ENCODE results near the gene SPANXA1.
"Not testable (repeated sequence)": the region's sequence is repeated elsewhere in the genome, so short reads cannot be mapped to it uniquely, and the experiment has no call there.

Gene SPANXA1, protein sequence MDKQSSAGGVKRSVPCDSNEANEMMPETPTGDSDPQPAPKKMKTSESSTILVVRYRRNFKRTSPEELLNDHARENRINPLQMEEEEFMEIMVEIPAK

DNA sequence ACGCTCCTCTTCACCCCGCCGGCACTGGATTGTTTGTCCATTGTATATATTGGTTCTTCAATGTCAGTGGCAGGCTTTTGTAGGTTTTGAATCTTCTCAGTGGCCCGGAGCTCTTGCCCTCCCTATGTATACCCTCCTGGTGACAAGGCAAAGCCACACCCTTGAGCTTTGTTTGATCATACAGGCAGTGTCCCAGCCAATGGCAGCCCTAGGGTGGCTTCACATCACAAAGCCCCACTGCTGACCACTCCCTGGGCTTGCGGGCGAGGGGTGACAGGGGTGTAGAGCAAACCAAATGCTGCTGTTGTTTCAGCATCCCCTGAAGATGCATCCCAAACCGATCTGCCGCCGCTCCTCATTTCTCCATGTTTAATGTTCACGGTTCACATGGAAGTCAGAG is at the start of gene SPANXA1:
Gene SPANXA1 (minus strand): TSS at position 101 of the 400 bp plus-strand sequence. CDS start 60 bp downstream, at position 41.
- H3K9me3 ChIP-seq (ENCODE audit: insufficient read depth, low read depth, low read length); H3K4me3 ChIP-seq (ENCODE audit: low read length); H3K4me1 ChIP-seq (ENCODE audit: insufficient read depth, low read length); H3K27me3 ChIP-seq (ENCODE audit: insufficient read depth, low read length); H3K9ac ChIP-seq (ENCODE audit: low read depth, low read length); H3K27ac ChIP-seq (ENCODE audit: low read length); H3K36me3 ChIP-seq (ENCODE audit: insufficient read depth, low read depth, low read length): not testable (repeated sequence)

DNA sequence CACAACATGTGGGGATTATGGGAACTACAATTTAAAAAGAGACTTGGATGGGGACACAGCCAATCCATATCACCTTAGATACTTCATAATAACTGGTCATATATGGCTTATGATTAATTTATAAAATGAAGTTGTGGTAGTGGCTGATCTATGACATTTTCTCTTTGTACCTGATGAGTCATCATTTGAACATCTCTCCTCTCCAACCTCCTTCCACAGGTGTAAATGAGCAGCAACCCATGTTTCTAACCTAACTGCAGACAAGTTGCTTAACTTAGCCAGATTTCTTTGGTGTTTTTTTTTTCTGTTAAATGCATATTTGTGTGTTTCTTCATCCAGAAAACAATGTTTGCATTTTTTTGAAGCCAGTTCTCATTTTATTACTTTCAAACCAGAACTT is 47.6 kb upstream of the SPANXA1 start:
- Histone ChIP-seq H3K4me1 (ENCODE audit: insufficient read depth, low read length) (no peaks in the 10 kb centered on the region), H3K36me3 (ENCODE audit: insufficient read depth, low read depth, low read length) (no peaks in the 10 kb centered on the region), H3K27me3 (ENCODE audit: insufficient read depth, low read length) (no peaks in the 10 kb centered on the region), H3K9me3 (ENCODE audit: insufficient read depth, low read depth, low read length) (no peaks in the 10 kb centered on the region), H3K27ac (ENCODE audit: low read length) (no peak overlapping the region), H3K4me3 (ENCODE audit: low read length) (no peak overlapping the region), H3K9ac (ENCODE audit: low read depth, low read length) (no peak overlapping the region)

DNA sequence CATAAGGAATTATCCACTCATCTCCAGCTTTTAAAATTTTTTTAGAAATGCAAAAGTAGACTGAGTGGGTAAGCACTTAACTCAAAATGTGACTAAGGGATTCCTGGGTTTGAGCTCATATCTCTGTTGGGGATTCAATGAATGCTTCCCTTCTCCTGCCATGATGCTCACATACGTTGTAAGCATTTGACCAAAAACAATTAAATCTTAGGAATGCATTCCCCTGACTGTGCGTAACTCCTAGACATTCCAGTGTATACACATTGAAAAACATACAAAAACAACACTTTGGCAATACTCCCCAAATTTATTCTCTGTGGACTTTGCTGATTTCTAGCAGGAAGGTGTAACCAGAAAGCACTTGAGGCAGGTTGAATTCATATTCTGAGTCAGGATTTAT is 34.8 kb upstream of the SPANXA1 start:
- no peaks in the 10 kb centered on the region for H3K4me1 ChIP-seq (ENCODE audit: insufficient read depth, low read length)
- no peak overlapping the region for H3K9ac ChIP-seq (ENCODE audit: low read depth, low read length)
- H3K36me3 ChIP-seq (ENCODE audit: insufficient read depth, low read depth, low read length): no peaks in the 10 kb centered on the region
- no peaks in the 10 kb centered on the region for H3K27me3 ChIP-seq (ENCODE audit: insufficient read depth, low read length)
- no peaks in the 10 kb centered on the region for H3K9me3 ChIP-seq (ENCODE audit: insufficient read depth, low read depth, low read length)
- no peak overlapping the region for H3K27ac ChIP-seq (ENCODE audit: low read length)
- H3K4me3 ChIP-seq (ENCODE audit: low read length): no peak overlapping the region

DNA sequence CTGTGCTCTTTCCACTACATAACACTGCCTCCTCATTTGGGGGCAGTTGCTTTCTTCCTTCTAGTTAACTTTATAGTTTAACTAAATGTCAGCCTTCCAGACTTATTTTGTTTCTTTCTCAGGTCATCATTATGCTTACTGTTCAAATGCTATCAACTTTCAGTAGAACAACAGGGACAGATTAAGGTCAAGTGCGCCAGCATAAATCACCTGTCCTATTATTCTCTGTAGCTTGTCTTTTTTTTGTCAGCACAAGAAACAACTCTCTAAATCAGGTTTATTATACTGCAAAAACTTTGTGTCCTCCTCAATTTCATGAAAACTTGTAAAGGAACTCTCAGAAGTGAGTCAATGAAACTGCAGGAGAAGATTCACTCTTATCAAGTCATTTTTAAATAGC is 24.6 kb upstream of the SPANXA1 start:
- no peaks in the 10 kb centered on the region for H3K36me3 ChIP-seq (ENCODE audit: insufficient read depth, low read depth, low read length)
- H3K9me3 ChIP-seq (ENCODE audit: insufficient read depth, low read depth, low read length): no peaks in the 10 kb centered on the region
- no peaks in the 10 kb centered on the region for H3K4me1 ChIP-seq (ENCODE audit: insufficient read depth, low read length)
- no peaks in the 10 kb centered on the region for H3K27me3 ChIP-seq (ENCODE audit: insufficient read depth, low read length)
- no peak overlapping the region for H3K27ac ChIP-seq (ENCODE audit: low read length)
- H3K9ac ChIP-seq (ENCODE audit: low read depth, low read length): no peak overlapping the region
- H3K4me3 ChIP-seq (ENCODE audit: low read length): no peak overlapping the region

DNA sequence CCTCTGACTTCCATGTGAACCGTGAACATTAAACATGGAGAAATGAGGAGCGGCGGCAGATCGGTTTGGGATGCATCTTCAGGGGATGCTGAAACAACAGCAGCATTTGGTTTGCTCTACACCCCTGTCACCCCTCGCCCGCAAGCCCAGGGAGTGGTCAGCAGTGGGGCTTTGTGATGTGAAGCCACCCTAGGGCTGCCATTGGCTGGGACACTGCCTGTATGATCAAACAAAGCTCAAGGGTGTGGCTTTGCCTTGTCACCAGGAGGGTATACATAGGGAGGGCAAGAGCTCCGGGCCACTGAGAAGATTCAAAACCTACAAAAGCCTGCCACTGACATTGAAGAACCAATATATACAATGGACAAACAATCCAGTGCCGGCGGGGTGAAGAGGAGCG is 4.9 kb upstream of the SPANXA1 start, which contains the start of gene SPANXA2:
Gene SPANXA2 (plus strand): TSS at position 301 of the 400 bp plus-strand sequence. CDS start 60 bp downstream, at position 361.
- not testable (repeated sequence) for H3K27ac ChIP-seq (ENCODE audit: low read length); H3K27me3 ChIP-seq (ENCODE audit: insufficient read depth, low read length); H3K4me3 ChIP-seq (ENCODE audit: low read length); H3K9me3 ChIP-seq (ENCODE audit: insufficient read depth, low read depth, low read length); H3K9ac ChIP-seq (ENCODE audit: low read depth, low read length); H3K4me1 ChIP-seq (ENCODE audit: insufficient read depth, low read length); H3K36me3 ChIP-seq (ENCODE audit: insufficient read depth, low read depth, low read length)

DNA sequence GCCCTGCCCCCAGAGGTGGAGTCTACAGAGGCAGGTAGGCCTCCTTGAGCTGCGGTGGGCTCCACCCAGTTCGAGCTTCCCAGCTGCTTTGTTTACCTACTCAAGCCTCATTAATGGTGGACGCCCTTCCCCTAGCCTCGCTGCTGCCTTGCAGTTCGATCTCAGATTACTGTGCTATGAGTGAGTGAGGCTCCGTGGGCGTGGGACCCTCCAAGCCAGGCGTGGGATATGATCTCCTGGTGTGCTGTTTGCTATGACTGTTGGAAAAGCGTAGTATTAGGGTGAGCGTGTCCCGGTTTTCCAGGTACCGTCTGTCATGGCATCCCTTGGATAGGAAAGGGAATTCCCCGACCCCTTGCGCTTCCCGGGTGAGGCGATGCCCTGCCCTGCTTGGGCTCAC is 42.0 kb downstream of the SPANXA1 start:
- not testable (repeated sequence) for H3K4me1 ChIP-seq (ENCODE audit: insufficient read depth, low read length); H3K27me3 ChIP-seq (ENCODE audit: insufficient read depth, low read length); H3K4me3 ChIP-seq (ENCODE audit: low read length); H3K27ac ChIP-seq (ENCODE audit: low read length); H3K36me3 ChIP-seq (ENCODE audit: insufficient read depth, low read depth, low read length); H3K9me3 ChIP-seq (ENCODE audit: insufficient read depth, low read depth, low read length); H3K9ac ChIP-seq (ENCODE audit: low read depth, low read length)

Data from iPS-20b (cell line).